NT2/D1 (cell line): Measurements from ENCODE around the gene HK2.
A peak's percentile ranks its signal among the peaks of the same experiment; 100 is the strongest.
"Not testable (repeated sequence)": the region's sequence is repeated elsewhere in the genome, so short reads cannot be mapped to it uniquely, and the experiment has no call there.

Experiments used
- DNase-seq: peaks from one replicate; pipeline ENCODE4 v3.0.0-alpha.2; 2011; ENCODE audit warnings: low read depth, low spot score
- H3K27me3 ChIP-seq: 2 replicates; pipeline ENCODE4 v1.6.0; 2011; ENCODE audit warnings: mild to moderate bottlenecking; ENCODE audit not compliant: insufficient read length, insufficient read depth
- H3K36me3 ChIP-seq: 2 replicates; pipeline ENCODE4 v1.6.1; 2011; ENCODE audit warnings: mild to moderate bottlenecking, low read length, mixed read lengths; ENCODE audit not compliant: insufficient read depth, insufficient read length
- H3K4me1 ChIP-seq: 2 replicates; pipeline ENCODE4 v1.5.1; 2011; ENCODE audit not compliant: insufficient read depth, insufficient read length
- H3K4me3 ChIP-seq: 2 replicates; pipeline ENCODE4 v1.5.1; 2011; ENCODE audit warnings: low read depth; ENCODE audit not compliant: insufficient read length
- H3K9ac ChIP-seq: 2 replicates; pipeline ENCODE4 v1.6.0; 2011; ENCODE audit warnings: low read depth; ENCODE audit not compliant: insufficient read length
- H3K9me3 ChIP-seq: 2 replicates; pipeline ENCODE4 v1.5.1; 2011; ENCODE audit warnings: mild to moderate bottlenecking, low read length; ENCODE audit not compliant: insufficient read depth
- SUZ12 ChIP-seq: IDR thresholded peaks from 2 replicates; pipeline ENCODE4 v1.6.1; 2011; ENCODE audit not compliant: insufficient read length, insufficient read depth; ENCODE audit errors: extremely low read depth
- YY1 ChIP-seq: IDR thresholded peaks from 2 replicates; pipeline ENCODE4 v1.6.1; 2011; ENCODE audit not compliant: insufficient read length, insufficient read depth
- ZNF274 ChIP-seq: IDR thresholded peaks from 2 replicates; pipeline ENCODE4 v1.6.1; 2011; ENCODE audit warnings: mild to moderate bottlenecking, low read depth, low read length

The HK2 gene

GRCh38 chr2:74846481-74846880, 12.6 kb downstream of the HK2 start:
- H3K9ac ChIP-seq, result no peak overlapping the region

GRCh38 chr2:74847070-74847858, 13.3 kb downstream of the HK2 start:
- Histone ChIP-seq H3K27me3 (no peaks in the 10 kb centered on the region), H3K9ac (no peak overlapping the region), H3K4me3 (no peak overlapping the region), H3K9me3 (no peaks in the 10 kb centered on the region), H3K4me1 (peaks cover 14% of the 10 kb centered on the region), H3K36me3 (peaks cover 9% of the 10 kb centered on the region)
- TF ChIP-seq ZNF274 (no peak), SUZ12 (no peak), YY1 (no peak)
- no peak for DNase-seq

More at GRCh38 chr2:74846481-74846880, 12.6 kb downstream of the HK2 start:
- Histone ChIP-seq H3K9me3 (no peaks in the 10 kb centered on the region), H3K4me3 (no peak overlapping the region), H3K4me1 (peaks cover 15% of the 10 kb centered on the region), H3K36me3 (peaks cover 12% of the 10 kb centered on the region), H3K27me3 (no peaks in the 10 kb centered on the region)
- TF ChIP-seq SUZ12 (no peak), ZNF274 (no peak), YY1 (no peak)
- DNase-seq, result no peak

- Histone ChIP-seq H3K4me3 (no peak overlapping the region), H3K4me1 (peaks cover 14% of the 10 kb centered on the region), H3K27me3 (no peaks in the 10 kb centered on the region), H3K9me3 (no peaks in the 10 kb centered on the region), H3K9ac (peak overlapping the region; percentile 8), H3K36me3 (peaks cover 10% of the 10 kb centered on the region)
- DNase-seq, result no peak
- TF ChIP-seq YY1 (no peak), SUZ12 (no peak), ZNF274 (no peak)
These were observed 15.4 kb downstream of the HK2 start for GRCh38 chr2:74849228-74849892.

- H3K36me3 ChIP-seq, result peaks cover 15% of the 10 kb centered on the region
- no peak overlapping the region for H3K9ac ChIP-seq
- no peak for DNase-seq
- H3K4me3 ChIP-seq, result no peak overlapping the region
- peaks cover 9% of the 10 kb centered on the region for H3K4me1 ChIP-seq
- H3K9me3 ChIP-seq, result no peaks in the 10 kb centered on the region
- H3K27me3 ChIP-seq, result no peaks in the 10 kb centered on the region
- TF ChIP-seq SUZ12 (no peak), ZNF274 (no peak), YY1 (no peak)
These were observed 16.7 kb downstream of the HK2 start for GRCh38 chr2:74850496-74851190.

- DNase-seq, result no peak
- H3K4me3 ChIP-seq, result no peak overlapping the region
- TF ChIP-seq YY1 (no peak), SUZ12 (no peak), ZNF274 (no peak)
- H3K4me1 ChIP-seq, result peaks cover 9% of the 10 kb centered on the region
- H3K9me3 ChIP-seq, result no peaks in the 10 kb centered on the region
- H3K36me3 ChIP-seq, result peaks cover 19% of the 10 kb centered on the region
- no peak overlapping the region for H3K9ac ChIP-seq
- no peaks in the 10 kb centered on the region for H3K27me3 ChIP-seq
These were observed 17.3 kb downstream of the HK2 start for GRCh38 chr2:74851191-74851566.

- not testable (repeated sequence) for H3K4me3 ChIP-seq, H3K9ac ChIP-seq, H3K9me3 ChIP-seq, H3K4me1 ChIP-seq, H3K27me3 ChIP-seq, DNase-seq
- peaks cover 30% of the 10 kb centered on the region for H3K36me3 ChIP-seq
These were observed 19.4 kb downstream of the HK2 start for GRCh38 chr2:74853360-74853759.

- Histone ChIP-seq H3K4me1 (peaks cover 2% of the 10 kb centered on the region), H3K27me3 (no peaks in the 10 kb centered on the region), H3K36me3 (peaks cover 30% of the 10 kb centered on the region), H3K9ac (no peak overlapping the region), H3K9me3 (no peaks in the 10 kb centered on the region), H3K4me3 (no peak overlapping the region)
- DNase-seq, result no peak
- no peak for TF ChIP-seq SUZ12
- no peak for TF ChIP-seq YY1
- no peak for TF ChIP-seq ZNF274
These were observed 20.5 kb downstream of the HK2 start for GRCh38 chr2:74854401-74854800.

- peaks cover 30% of the 10 kb centered on the region for H3K36me3 ChIP-seq
- not testable (repeated sequence) for H3K4me1 ChIP-seq, DNase-seq, H3K9ac ChIP-seq, H3K9me3 ChIP-seq, H3K27me3 ChIP-seq, H3K4me3 ChIP-seq
These were observed 21.3 kb downstream of the HK2 start for GRCh38 chr2:74855114-74855707.
